Kidney (tissue), 14 donors: ENCODE measurements around the gene RASSF10. TPM values are rescaled to one million over a fixed set of nuclear protein-coding genes. Genes with fewer than 3 reads are reported as not detected.
A peak's percentile ranks its signal among the peaks of the same experiment; 100 is the strongest.

ENCODE experiments used
- DNase-seq, 5 donors: peaks; one replicate each; pipeline ENCODE4 v3.0.0-alpha.2; 2013 to 2020
- FAIRE-seq: peaks from 2 replicates; lab custom pipeline; 2012; peaks lifted over from hg19 to GRCh38; lab: Jason Lieb, UNC
- H3K27ac ChIP-seq, 2 donors: one replicate each; pipeline ENCODE4 v1.7.0; 2013; ENCODE audit warnings: low read depth in 2 of 2, low read length in 2 of 2, inconsistent platforms in 1 of 2
- H3K27me3 ChIP-seq: one replicate; pipeline ENCODE4 v1.7.1; 2013; ENCODE audit warnings: low read length, inconsistent platforms; ENCODE audit not compliant: control insufficient read depth, insufficient read depth
- H3K36me3 ChIP-seq, 3 donors: one replicate each; pipeline versions ENCODE4 v1.7.0 to v1.7.1; 2013; ENCODE audit warnings: low read length in 3 of 3, control low read depth in 1 of 3, inconsistent platforms in 1 of 3; ENCODE audit not compliant: insufficient read depth in 3 of 3, control insufficient read depth in 2 of 3
- H3K4me1 ChIP-seq, 3 donors: one replicate each; pipeline versions ENCODE4 v1.7.0 to v1.7.1; 2013; ENCODE audit warnings: low read length in 3 of 3, inconsistent platforms in 1 of 3, low read depth in 1 of 3; ENCODE audit not compliant: control insufficient read depth in 2 of 3, insufficient read depth in 2 of 3
- H3K4me3 ChIP-seq, 3 donors: one replicate each; pipeline versions ENCODE4 v1.7.0 to v1.8.1; 2013; ENCODE audit warnings: low read length in 3 of 3, control low read depth in 1 of 3, inconsistent platforms in 1 of 3
- H3K9ac ChIP-seq, 3 donors: one replicate each; pipeline versions ENCODE4 v1.7.0 to v1.7.1; 2013; ENCODE audit warnings: low read length in 3 of 3, control low read depth in 1 of 3, inconsistent platforms in 1 of 3
- H3K9me3 ChIP-seq, 3 donors: one replicate each; pipeline versions ENCODE4 v1.7.0 to v1.7.1; 2013; ENCODE audit warnings: low read length in 3 of 3, control low read depth in 1 of 3, inconsistent platforms in 1 of 3; ENCODE audit not compliant: control insufficient read depth in 2 of 3, insufficient read depth in 1 of 3
- CTCF ChIP-seq: IDR thresholded peaks from 3 replicates; pipeline ENCODE4 v1.5.1; 2012; ENCODE audit warnings: mild to moderate bottlenecking, moderate library complexity, borderline replicate concordance; ENCODE audit not compliant: insufficient read depth; ENCODE audit errors: extremely low read depth
- intact Hi-C: fragments of 100-400 bp; cut with DNase I; formaldehyde crosslinking; loops from one replicate; pipeline ENCODE4 v1.11.1; 2022
- polyA plus RNA-seq: library from polyadenylated mRNA; stranded (reverse); fragments of 350-450 nt; fragmentation: Illumina TruSeq; extraction: RNeasy Lipid Tissue Mini Kit (QIAGEN cat#74804); gene quantifications from one replicate; pipeline ENCODE4 v1.2.3, GENCODE V29; 2014; ENCODE audit warnings: low read depth, low replicate concordance; ENCODE audit not compliant: insufficient read depth
- total RNA-seq: library from RNA; stranded (reverse); fragmentation: NEBNext Ultra II Directional; extraction: Animal tissue kit (Norgen Biotek cat#: 25700); gene quantifications from one replicate; pipeline ENCODE4 v1.2.1, GENCODE V29; 2021
- donor health status: control.
- donor health status: control.
- donor health status: control.
- donor health status: control.
- donor health status: control.
- donor health status: DM: yes; HTN: yes; CAD: no.
- donor health status: Normal renal cell carcinoma (clear cell type).

Gene RASSF10
- total and polyA plus RNA-seq, 2 donors from 2014 or later, result 6.1 to 9.7 TPM

DNA sequence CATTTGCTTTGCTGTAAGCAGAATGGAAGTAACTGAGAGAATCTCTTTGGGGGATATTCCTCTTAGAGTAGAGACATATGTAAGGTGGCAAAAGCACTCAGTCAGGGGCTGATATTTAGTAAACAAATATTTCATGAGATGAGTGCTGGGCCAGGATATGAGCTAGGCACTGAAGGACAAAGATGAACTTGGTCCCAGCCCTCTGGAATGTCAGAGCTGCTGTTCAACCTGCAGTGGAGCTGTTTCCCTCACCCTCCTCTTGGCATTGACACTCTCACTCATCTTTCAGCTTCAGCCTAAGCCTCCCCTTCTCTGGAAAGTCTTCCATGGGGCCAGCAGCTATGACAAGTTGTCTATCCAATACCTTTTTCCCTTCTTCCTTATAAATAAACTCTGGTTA is 22.2 kb downstream of the RASSF10 start:
- intact Hi-C loops, result no loop called here
- Histone ChIP-seq H3K27ac (no peak overlapping the region), H3K4me3 (no peak overlapping the region), H3K36me3 (no peaks in the 10 kb centered on the region), H3K27me3 (no peaks in the 10 kb centered on the region), H3K9ac (no peak overlapping the region), H3K4me1 (no peaks in the 10 kb centered on the region), H3K9me3 (no peaks in the 10 kb centered on the region)
- DNase-seq, result no peak
- no peak for FAIRE-seq
- TF ChIP-seq CTCF, result no peak

- no peak for TF ChIP-seq CTCF
These were observed 24.8 kb downstream of the RASSF10 start for GRCh38 chr11:13033760-13034533.

DNA sequence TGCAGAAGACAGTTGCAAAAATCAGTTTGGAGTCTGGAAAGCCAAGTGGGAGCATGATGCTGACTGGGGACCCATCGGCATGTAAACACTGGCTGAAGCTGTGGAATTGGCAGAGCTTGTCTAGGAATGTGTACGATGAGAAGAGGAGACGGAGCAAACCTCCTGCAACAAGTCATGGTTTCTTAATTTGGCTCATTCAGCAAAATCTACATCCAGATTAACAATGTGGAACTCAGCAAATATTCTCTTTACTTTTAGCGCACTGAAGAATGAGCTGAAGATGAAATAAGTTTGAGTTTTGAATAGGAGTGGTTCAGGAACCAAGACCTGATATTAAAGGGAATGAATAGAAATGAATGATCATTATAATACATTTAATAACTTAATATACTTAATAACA is 26.6 kb downstream of the RASSF10 start:
- FAIRE-seq (no peak), DNase-seq (no peak)
- Histone ChIP-seq H3K9ac (no peak overlapping the region), H3K27me3 (no peaks in the 10 kb centered on the region), H3K4me3 (no peak overlapping the region), H3K27ac (no peak overlapping the region), H3K36me3 (no peaks in the 10 kb centered on the region), H3K4me1 (no peaks in the 10 kb centered on the region), H3K9me3 (no peaks in the 10 kb centered on the region)
- TF ChIP-seq CTCF, result no peak
- intact Hi-C loops, result no loop called here

More at GRCh38 chr11:13033760-13034533, 24.8 kb downstream of the RASSF10 start:
- no peak overlapping the region for H3K9ac ChIP-seq
- H3K4me3 ChIP-seq, result no peak overlapping the region
- intact Hi-C loops, result no loop called here
- H3K27me3 ChIP-seq, result no peaks in the 10 kb centered on the region
- no peak for FAIRE-seq
- H3K27ac ChIP-seq, result no peak overlapping the region
- no peaks in the 10 kb centered on the region for H3K4me1 ChIP-seq
- no peaks in the 10 kb centered on the region for H3K9me3 ChIP-seq
- DNase-seq, result peak in 3 of 5 donors; percentile 23 to 57 (median 46)
- H3K36me3 ChIP-seq, result no peaks in the 10 kb centered on the region
